ENCODE results near the gene ECT2L. TPM values are rescaled to one million over a fixed set of nuclear protein-coding genes. Genes with fewer than 3 reads are reported as not detected.

The ECT2L gene
- total RNA-seq, 1 experiment from 2014 or later, result not detected

DNA sequence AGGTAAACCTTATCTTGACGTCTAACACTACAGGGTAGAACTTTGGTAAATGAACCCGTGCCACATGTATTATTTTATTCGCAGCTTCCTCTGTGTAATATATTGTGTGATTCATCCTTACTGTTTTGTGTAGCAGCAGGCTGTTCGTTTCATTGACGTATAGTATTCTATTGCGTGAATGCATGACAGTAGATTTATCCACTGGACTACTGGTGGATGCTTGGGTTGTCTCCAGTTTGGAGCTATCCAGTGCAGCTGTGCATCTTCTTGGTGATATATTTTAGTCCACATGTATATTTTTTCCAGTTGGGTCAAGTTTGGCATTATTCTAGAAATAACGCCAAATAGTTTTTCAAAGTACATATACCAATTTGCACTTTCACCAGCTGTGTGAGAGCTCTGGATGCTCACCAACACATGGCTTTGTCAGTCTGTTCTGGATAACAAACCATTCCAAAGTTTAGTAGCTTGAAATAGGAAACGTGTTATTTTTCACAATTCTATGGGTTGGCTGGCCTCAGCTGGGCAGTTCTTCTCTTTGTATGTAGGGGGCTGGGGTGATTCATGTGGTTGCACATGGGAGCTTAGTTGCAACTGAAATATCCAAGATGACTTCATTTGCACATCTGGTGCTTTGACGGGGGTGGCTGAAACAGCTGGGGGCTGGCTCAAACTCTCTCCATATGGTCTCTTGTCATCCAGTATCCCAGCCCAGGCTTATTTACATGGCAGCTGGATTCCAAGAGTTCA lies 9.3 kb downstream of the ECT2L start:
- DNase-seq (ENCODE audit: low read depth), result peak; percentile 70

DNA sequence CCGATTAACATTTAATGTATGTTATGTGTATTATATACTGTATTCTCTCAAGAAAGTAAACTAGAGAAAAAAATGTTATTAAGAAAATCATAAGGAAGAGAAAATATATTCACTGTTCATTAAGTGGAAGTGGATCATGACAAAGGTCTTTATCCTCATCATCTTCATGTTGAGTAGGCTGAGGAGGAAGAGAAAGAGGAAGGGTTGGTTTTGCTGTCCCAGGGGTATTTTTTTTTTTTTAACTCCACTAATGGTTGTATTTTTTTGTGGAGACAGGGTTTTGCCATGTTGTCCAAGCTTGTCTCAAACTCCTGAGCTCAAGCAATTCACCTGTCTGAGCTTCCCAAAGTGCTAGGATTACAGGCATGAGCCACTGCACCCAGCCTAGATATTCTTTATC lies 11.0 kb downstream of the ECT2L start:
- DNase-seq (ENCODE audit: low read depth), result no peak

DNA sequence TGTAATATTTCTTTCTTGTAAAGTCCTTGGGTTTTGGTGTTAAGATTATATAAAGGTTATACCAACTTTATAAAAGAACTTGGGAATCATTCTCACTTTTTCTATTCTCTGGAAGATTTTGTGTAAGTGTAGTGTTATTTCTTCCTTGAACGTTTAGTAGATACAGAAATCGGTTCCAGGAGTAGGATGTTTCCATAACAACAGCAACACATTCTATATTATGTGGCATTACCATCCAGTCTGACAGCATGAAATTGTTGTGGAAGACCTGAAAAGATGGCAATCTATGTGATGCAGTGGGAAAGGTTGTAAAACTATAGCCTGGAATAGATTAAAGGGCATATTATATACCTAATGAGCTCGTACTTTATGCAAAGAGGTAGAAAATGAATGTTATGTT lies 13.8 kb downstream of the ECT2L start:
- no peak for DNase-seq (ENCODE audit: low read depth)

- DNase-seq (ENCODE audit: low read depth), result no peak
Observed at GRCh38 chr6:138811866-138812265, 16.0 kb downstream of the ECT2L start.

DNA sequence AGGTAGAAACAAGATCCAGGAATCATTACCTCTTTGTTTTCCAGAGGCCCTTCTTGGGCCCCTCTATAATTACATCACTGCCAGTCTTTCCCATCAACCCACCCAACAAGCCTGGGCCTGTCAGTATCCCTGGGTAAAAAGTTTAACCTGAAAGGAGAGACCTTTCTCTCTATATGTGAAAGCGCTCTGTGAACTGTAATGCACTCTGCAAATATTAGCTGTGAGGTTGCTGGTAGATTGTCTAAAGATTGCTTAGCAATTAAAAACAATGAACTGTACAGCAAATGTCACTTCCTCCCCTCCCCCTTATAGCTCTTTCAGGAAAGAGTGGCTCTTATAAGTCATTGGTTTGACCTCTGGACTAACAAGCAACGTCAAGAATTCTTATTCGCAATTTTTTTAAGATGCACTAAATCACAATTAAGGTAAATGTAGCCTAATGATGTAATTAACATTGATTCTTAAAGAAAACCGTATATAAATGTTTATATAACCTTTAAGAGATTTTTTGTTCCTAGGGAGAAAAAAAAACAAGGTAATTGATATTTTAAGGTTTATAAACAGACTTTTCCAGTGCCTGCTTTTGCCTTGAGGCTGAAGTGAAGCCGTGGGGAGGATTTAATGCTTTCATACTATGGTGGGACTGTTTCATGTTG lies 18.4 kb downstream of the ECT2L start:
- DNase-seq (ENCODE audit: low read depth), result no peak

DNA sequence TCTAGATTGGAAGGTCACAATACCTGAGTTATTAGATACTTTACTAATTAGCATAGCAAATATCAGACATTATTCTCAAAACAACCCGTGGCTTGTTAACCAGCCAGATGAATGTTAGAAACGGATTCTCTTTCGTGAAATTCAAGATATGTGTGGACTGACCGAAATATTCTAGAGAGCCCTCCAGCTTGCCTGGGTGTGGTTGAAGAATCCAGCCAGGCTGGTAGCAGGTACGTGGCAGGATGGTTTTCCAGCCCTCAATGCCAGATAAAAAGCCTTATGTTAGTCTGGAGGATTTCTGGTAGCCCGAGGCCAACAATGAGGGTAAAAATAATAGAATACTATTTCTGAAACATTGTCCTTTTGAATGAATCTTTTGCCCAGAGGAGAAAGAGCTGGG lies 19.3 kb downstream of the ECT2L start:
- DNase-seq (ENCODE audit: low read depth), result no peak

GRCh38 chr6:138815797-138816528 lies 20.1 kb downstream of the ECT2L start:
- peak; percentile 71 for DNase-seq (ENCODE audit: low read depth)

DNA sequence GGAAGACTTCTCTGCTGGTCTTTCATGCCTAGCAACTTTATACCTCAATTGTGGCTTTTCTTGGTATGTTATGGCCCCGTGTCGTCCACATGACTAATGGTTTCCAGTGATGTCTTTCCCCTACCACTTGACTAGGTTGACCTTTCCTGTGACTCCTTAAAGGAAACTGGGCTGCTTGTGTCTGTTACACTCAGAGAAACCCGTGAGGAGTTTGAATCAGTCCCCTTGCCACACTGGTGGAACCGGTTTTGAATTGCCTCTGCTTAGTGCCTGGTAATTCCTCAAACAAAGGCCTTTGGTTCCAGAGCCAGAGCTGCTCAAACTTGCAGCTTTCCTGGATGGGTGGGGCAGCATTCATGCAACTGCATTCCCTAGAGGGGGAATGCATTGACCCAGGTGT lies 21.9 kb downstream of the ECT2L start:
- DNase-seq (ENCODE audit: low read depth), result peak; percentile 90

GRCh38 chr6:138818496-138819194 lies 22.8 kb downstream of the ECT2L start:
- DNase-seq (ENCODE audit: low read depth), result no peak

DNA sequence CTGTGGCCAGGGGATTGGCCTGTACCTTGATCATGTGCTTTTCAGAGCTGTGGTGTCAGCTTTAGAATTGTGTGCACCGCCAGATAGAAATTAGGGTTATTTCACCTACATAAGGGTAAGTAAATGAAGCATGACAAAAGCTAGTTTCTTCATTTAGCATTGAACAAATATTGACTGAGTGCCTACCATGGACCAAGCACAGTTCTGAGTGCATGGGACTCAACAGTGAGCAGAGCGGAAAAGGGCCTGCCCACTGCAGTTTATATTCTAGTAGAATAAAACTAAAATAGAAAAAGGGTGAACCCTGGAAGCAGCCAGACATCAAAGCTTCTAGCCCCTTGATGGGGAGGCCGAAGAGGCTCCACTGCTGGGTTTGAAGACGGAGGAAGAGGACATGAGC lies 25.6 kb downstream of the ECT2L start:
- DNase-seq (ENCODE audit: low read depth), result no peak

GRCh38 chr6:138824482-138825144 lies 28.7 kb downstream of the ECT2L start:
- no peak for DNase-seq (ENCODE audit: low read depth)

DNA sequence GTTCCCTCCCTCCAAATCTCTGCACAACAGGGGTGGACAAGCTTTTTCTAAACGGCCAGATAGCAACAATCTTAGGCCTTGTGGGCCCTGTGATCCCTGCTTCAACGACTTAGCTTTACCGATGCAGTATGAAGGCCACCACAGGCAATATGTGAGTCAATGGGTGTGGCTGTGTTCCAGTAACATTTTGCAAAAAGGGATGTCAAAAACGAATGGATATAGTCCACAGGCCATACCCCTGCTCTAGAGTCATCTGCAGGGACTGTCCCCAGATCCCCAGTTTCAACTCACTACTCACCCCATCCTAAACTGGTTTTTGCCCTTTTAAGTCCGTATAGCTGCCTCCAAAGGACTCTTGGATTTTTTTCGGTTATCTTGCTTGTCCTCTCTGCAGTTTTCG lies 34.4 kb downstream of the ECT2L start:
- no peak for DNase-seq (ENCODE audit: low read depth)

DNA sequence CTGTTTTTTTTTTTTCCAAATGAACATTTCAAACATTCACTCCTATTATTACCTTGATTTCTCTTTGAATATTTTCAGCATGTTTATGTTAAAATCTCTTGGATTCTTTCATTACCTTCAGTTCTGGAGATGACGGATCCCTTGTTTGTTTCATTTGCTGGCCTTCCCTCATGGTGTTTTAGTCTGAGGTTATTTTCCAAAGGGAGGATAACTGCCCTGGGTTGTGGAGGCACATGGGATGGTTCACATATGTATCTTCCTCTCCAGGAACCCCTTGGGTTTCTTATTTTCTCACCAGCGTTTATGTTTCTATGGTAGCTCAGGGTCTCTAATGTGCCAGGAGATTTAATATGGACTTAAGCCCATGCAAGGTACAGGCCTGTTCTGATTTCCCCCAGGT lies 36.3 kb downstream of the ECT2L start:
- DNase-seq (ENCODE audit: low read depth), result no peak

DNA sequence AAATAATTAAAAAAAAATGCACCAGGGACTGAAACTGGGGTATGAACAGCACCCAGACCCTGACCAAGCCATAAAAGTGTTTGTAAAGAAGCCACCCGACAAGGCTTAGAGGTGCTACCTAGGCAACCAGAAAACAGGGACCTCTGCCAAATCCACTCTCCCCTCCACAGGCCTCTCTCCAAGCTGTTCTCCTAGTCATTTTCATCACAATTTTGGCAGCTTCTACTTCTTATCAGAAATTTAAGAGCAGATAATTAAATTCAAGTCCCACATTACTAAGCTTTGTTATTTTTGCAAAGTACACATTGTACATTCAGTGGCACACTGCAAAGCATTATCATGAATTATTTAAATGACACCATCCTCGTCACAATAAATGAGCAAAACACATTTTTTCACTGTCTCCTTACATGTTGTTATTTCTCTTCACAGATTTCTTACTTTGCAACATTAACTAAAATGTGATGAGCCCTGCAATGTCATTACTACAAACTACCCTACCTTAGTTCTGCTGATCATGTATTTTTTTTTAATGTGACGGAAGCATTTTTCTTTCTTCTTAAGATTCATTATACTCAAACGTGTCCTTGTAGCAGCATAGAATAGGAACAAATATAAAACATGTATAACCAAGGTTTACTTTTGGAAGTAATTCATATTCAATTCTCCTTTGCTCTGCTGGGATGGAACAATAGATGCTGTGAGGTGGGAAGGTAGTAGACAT lies 38.1 kb downstream of the ECT2L start:
- no peak for DNase-seq (ENCODE audit: low read depth)

GRCh38 chr6:138837246-138837645 lies 41.4 kb downstream of the ECT2L start:
- no peak for DNase-seq (ENCODE audit: low read depth)

- peak; percentile 56 for DNase-seq (ENCODE audit: low read depth)
Observed at GRCh38 chr6:138844192-138844591, 48.3 kb downstream of the ECT2L start.

DNA sequence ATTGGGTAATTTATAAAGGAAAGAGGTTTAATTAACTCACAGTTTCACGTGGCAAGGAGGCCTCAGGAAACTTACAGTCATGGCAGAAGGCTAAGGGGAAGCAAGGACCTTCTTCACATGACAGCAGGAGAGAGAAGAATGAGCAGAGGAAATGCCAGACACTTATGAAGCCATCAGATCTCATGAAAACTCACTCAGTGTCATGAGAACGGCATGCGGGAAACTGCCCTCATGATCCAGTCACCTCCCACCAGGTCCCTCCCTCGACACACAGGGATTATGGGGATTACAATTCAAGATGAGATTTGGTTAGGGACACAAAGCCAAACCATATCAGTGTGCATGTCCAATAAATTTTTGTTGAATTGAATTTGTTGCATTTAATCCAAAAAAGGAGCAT lies 52.0 kb downstream of the ECT2L start:
- DNase-seq (ENCODE audit: low read depth), result no peak

- no peak for DNase-seq (ENCODE audit: low read depth)
Observed at GRCh38 chr6:138848461-138848860, 52.6 kb downstream of the ECT2L start.

DNA sequence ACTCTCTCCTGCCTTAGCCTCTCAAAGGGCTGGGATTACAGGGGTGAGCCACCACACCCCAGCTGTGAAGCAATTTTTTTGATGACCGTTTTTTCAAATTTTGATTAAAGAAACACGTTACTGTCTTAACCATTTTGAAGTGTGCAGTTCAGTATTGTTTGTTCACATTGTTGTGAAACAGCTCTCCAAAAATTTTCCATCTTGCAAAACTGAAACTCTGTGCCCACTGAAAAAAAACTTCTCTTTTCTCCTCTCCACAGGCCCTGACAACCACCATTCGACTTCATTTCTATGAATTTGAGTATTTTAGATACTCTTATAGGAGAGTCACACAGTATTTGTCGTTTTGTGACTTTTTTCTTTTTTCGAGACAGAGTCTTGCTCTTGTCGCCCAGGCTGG lies 53.9 kb downstream of the ECT2L start:
- DNase-seq (ENCODE audit: low read depth), result no peak

GRCh38 chr6:138856654-138857053 lies 60.8 kb downstream of the ECT2L start:
- no peak for DNase-seq (ENCODE audit: low read depth)

DNA sequence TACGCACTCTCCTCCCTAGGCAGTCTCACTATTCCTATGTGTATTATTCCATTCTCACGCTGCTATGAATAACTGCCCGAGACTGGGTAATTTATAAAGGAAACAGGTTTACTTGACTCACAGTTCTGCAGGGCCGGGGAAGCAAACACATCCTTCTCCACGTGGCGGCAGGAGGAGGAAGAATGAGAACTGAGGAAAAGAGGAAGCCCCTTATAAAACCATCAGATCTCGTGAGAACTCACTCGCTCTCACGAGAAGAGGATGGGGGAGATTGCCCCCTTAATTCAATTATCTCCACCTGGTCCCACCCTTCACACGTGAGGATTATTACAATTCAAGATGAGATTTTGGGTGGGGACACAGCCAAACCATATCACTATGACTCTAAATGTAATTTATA lies 61.9 kb downstream of the ECT2L start:
- no peak for DNase-seq (ENCODE audit: low read depth)

Data from LHCN-M2 (cell line).